ENCODE results near the gene POLL.

The POLL gene

GRCh38 chr10:101602761-101603398 is 14.8 kb upstream of the POLL start:
- no peak for TF ChIP-seq CSRNP3 (CRISPR knock-in tag; IDR thresholded peaks at IDR 0.05)
- no peak for TF ChIP-seq ZNF70 (CRISPR knock-in tag; IDR thresholded peaks at IDR 0.05)
- no peak for TF ChIP-seq PATZ1 (CRISPR knock-in tag; IDR thresholded peaks at IDR 0.05; ENCODE audit: borderline replicate concordance)
- no peak for TF ChIP-seq ESRRG (CRISPR knock-in tag; IDR thresholded peaks at IDR 0.05)
- no peak for TF ChIP-seq ZC3H10 (CRISPR knock-in tag; IDR thresholded peaks at IDR 0.05)
- TF ChIP-seq ZNF565 (CRISPR knock-in tag; conservative IDR thresholded peaks at IDR 0.05; ENCODE audit: low read depth): no peak
- TF ChIP-seq GLIS3 (CRISPR knock-in tag; IDR thresholded peaks at IDR 0.05): no peak
- TF ChIP-seq POU6F1 (CRISPR knock-in tag; IDR thresholded peaks at IDR 0.05; ENCODE audit: borderline replicate concordance, low read depth): no peak
- TF ChIP-seq TCF4 (CRISPR knock-in tag; IDR thresholded peaks at IDR 0.05; ENCODE audit: borderline replicate concordance): no peak
- no peak for TF ChIP-seq ZFP30 (CRISPR knock-in tag; IDR thresholded peaks at IDR 0.05)
- no peak for TF ChIP-seq OSR1 (CRISPR knock-in tag; IDR thresholded peaks at IDR 0.05)
- no peak for TF ChIP-seq CSDC2 (CRISPR knock-in tag; IDR thresholded peaks at IDR 0.05)
- TF ChIP-seq TOX (CRISPR knock-in tag; IDR thresholded peaks at IDR 0.05; ENCODE audit: borderline replicate concordance): no peak
- no peak for TF ChIP-seq RARB (CRISPR knock-in tag; IDR thresholded peaks at IDR 0.05)
- TF ChIP-seq ZNF8 (CRISPR knock-in tag; IDR thresholded peaks at IDR 0.05): no peak
- TF ChIP-seq BACH2 (CRISPR knock-in tag; IDR thresholded peaks at IDR 0.05; ENCODE audit: borderline replicate concordance): no peak
- peak; percentile 96 for ATAC-seq

GRCh38 chr10:101601541-101601940 is 13.5 kb upstream of the POLL start:
- no peak for TF ChIP-seq CREB5 (CRISPR knock-in tag; IDR thresholded peaks at IDR 0.05; ENCODE audit: low read depth)
- TF ChIP-seq CSDC2 (CRISPR knock-in tag; IDR thresholded peaks at IDR 0.05): no peak
- TF ChIP-seq PATZ1 (CRISPR knock-in tag; IDR thresholded peaks at IDR 0.05; ENCODE audit: borderline replicate concordance): no peak
- TF ChIP-seq BACH2 (CRISPR knock-in tag; IDR thresholded peaks at IDR 0.05; ENCODE audit: borderline replicate concordance): no peak
- TF ChIP-seq ZNF70 (CRISPR knock-in tag; IDR thresholded peaks at IDR 0.05): no peak
- TF ChIP-seq ZC3H10 (CRISPR knock-in tag; IDR thresholded peaks at IDR 0.05): no peak
- no peak for TF ChIP-seq GLIS3 (CRISPR knock-in tag; IDR thresholded peaks at IDR 0.05)
- no peak for TF ChIP-seq POU6F1 (CRISPR knock-in tag; IDR thresholded peaks at IDR 0.05; ENCODE audit: borderline replicate concordance, low read depth)
- TF ChIP-seq ARNTL (CRISPR knock-in tag; IDR thresholded peaks at IDR 0.05; ENCODE audit: borderline replicate concordance, low read depth): no peak
- TF ChIP-seq TOX (CRISPR knock-in tag; IDR thresholded peaks at IDR 0.05; ENCODE audit: borderline replicate concordance): no peak
- TF ChIP-seq OSR1 (CRISPR knock-in tag; IDR thresholded peaks at IDR 0.05): no peak
- no peak for TF ChIP-seq TSHZ2 (CRISPR knock-in tag; IDR thresholded peaks at IDR 0.05)
- no peak for TF ChIP-seq CSRNP3 (CRISPR knock-in tag; IDR thresholded peaks at IDR 0.05)
- no peak for TF ChIP-seq SNAI2 (CRISPR knock-in tag; IDR thresholded peaks at IDR 0.05)
- ATAC-seq: no peak

All from SK-N-SH treated with all-trans-retinoic acid at 6 μM for 48 hours (cell line).